Right lobe of liver (tissue), 6 donors: ENCODE results near the gene CRYBB1. TPM values are rescaled to one million over a fixed set of nuclear protein-coding genes. Genes with fewer than 3 reads are reported as not detected.

ENCODE experiments used
- ATAC-seq, 4 donors: fragments of 200-7000 bp; cut with Tn5 transposase; one replicate each; pipeline ENCODE4 v1.9.1; 2020; ENCODE audit warnings: mild to moderate bottlenecking in 4 of 4, moderate library complexity in 4 of 4
- DNase-seq, 3 donors: peaks; one replicate each; pipeline ENCODE4 v3.0.0-alpha.2; 2020
- H3K27ac ChIP-seq, 3 donors: fragments of 200-600 bp; one replicate each; pipeline ENCODE4 v1.8.0; 2022
- H3K27me3 ChIP-seq, 2 donors: fragments of 200-600 bp; one replicate each; pipeline ENCODE4 v1.8.0; 2022
- H3K36me3 ChIP-seq, 4 donors: fragments of 200-600 bp; sonication (generic) in 1 of 4; one replicate each; pipeline versions ENCODE4 v1.5.1 to v1.8.0; 2017 to 2022; ENCODE audit warnings: control low read depth in 1 of 4
- H3K4me1 ChIP-seq, 4 donors: fragments of 200-600 bp; sonication (generic) in 1 of 4; one replicate each; pipeline versions ENCODE4 v1.5.1 to v1.8.0; 2017 to 2022; ENCODE audit warnings: control low read depth in 1 of 4
- H3K4me3 ChIP-seq, 3 donors: fragments of 200-600 bp; one replicate each; pipeline ENCODE4 v1.8.0; 2022
- H3K9me3 ChIP-seq, 4 donors: fragments of 200-600 bp; sonication (generic) in 1 of 4; one replicate each; pipeline versions ENCODE4 v1.5.1 to v1.8.0; 2017 to 2022; ENCODE audit warnings: control low read depth in 1 of 4
- POLR2A ChIP-seq: fragments of 450-650 bp; IDR thresholded peaks from one replicate; pipeline ENCODE4 v1.6.1; 2017; ENCODE audit warnings: antibody characterized with exemption, mild to moderate bottlenecking
- WGBS: methylation state at CpG from one replicate; pipeline ENCODE4 v1.1.6; 2018; ENCODE audit warnings: low coverage, low lambda C conversion rate; ENCODE audit not compliant: insufficient coverage; ENCODE audit errors: missing lambda C conversion rate; 5-methylcytosine and 5-hydroxymethylcytosine counted together
- intact Hi-C, 2 donors: fragments of 100-400 bp; cut with DNase I; formaldehyde crosslinking; loops; one replicate each; pipeline versions ENCODE4 v1.11.2 to v1.14.1; 2022
- total RNA-seq, 6 experiments: library from RNA; depleted of rRNA in 2 of 6; stranded (reverse); fragments of >200 nt in 2 of 6; fragmentation: NEBNext Ultra II Directional in 3 of 6; extraction: Animal tissue kit (Norgen Biotek cat#: 25700) in 3 of 6; gene quantifications; one replicate each; pipeline versions ENCODE4 v1.1.0 to v1.2.4, GENCODE V29; 2016 to 2023
- TF ChIP-seq, protein P1 (sequence below), 4 donors: fragments of 200-600 bp in 3 of 4; fragments of 450-650 bp in 1 of 4; IDR thresholded peaks; one replicate each; pipeline versions ENCODE4 v1.5.1 to v1.8.0; 2016 to 2022; ENCODE audit warnings: antibody characterized with exemption in 4 of 4, mild to moderate bottlenecking in 2 of 4
- donor health status: DM: no; HTN: yes; CAD: no.
- donor health status: DM: no; HTN: no; CAD: no.
- donor health status: DM: no; HTN: no; CAD: no.
- donor health status: DM: no; HTN: yes; CAD: no.
- donor health status: DM: no; HTN: yes; CAD: no.

CRYBB1 gene
- total RNA-seq, 6 experiments from 2014 or later = 0.53 to 0.59 TPM; not detected in 4

DNA sequence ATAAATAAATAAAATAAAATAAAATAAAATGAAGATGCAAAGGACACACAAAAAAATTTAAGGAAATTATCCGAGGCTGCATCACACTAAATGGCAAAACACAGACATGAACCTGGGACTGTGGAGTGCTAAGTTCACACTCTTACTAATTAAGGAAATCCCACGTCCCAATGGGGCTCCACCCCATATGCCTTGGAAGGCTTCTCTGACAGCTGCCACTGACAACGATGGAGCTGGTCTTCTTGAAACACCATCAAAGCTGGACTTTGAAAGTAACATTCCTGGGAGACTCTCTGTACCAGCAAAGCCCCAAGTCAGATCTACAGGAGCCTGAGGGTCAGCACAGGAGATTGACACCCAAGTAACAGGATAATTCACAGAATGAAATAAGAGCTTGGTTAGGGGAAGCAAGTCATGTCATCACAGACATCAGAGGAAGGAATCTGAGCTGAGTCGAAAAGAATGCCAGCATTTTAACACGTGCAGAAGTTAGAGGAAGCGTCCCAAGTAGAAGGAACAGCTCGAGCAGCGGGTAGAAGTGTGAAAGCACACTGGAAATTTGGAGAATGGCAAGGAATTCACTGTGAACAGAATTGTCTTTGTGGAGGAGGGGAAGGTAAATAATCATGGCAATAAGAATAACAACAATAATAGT is 41.7 kb downstream of the CRYBB1 start:
- WGBS = 49% methylated on average over 7 of the region's 8 CpGs
- intact Hi-C loops = no loop called here

DNA sequence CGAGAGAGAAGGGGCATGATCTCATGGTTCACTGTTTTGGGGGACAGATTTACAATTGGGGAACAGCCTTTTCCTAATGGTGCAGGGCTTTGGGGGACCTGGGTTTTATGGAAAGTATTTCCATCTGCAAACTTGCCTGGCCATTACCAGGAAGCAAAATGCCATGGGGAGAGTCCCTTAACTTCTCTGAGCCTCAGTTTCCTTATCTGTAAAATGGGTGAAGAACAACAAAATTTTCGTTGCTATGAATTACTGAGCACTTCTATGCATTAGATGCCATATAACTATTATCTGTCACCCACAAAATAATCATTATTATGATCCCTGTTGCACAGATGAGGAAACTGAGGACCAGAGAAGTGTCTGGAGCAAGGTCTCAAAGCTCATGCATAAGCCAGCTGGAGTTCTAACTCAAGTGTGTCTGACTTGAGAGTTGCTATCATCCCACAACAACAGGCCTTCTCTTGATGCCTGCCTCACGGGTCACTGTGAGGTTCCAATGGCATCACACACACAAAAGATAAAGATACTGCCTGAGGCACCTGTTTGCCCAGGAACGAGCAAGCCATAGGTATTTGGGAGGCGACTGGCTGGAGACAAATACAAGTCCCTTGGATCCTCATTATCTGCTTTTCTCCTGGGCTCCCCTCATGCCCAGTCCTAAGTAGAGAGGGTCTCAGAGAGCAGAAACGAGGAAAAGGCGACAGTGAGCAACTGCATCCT is 43.7 kb downstream of the CRYBB1 start:
- Histone ChIP-seq H3K4me3 (no peak overlapping the region), H3K27me3 (no peaks in the 10 kb centered on the region), H3K27ac (no peak overlapping the region), H3K4me1 (peaks cover 0 to 16% (median 0%) of the 10 kb centered on the region in 4 donors), H3K36me3 (no peaks in the 10 kb centered on the region), H3K9me3 (no peaks in the 10 kb centered on the region)
- ATAC-seq = no peak
- no peak for DNase-seq
- intact Hi-C loops = no loop called here
- 73% methylated on average over 4 of the region's 7 CpGs for WGBS
- no peak for TF ChIP-seq POLR2A
- TF ChIP-seq, protein P1, sequence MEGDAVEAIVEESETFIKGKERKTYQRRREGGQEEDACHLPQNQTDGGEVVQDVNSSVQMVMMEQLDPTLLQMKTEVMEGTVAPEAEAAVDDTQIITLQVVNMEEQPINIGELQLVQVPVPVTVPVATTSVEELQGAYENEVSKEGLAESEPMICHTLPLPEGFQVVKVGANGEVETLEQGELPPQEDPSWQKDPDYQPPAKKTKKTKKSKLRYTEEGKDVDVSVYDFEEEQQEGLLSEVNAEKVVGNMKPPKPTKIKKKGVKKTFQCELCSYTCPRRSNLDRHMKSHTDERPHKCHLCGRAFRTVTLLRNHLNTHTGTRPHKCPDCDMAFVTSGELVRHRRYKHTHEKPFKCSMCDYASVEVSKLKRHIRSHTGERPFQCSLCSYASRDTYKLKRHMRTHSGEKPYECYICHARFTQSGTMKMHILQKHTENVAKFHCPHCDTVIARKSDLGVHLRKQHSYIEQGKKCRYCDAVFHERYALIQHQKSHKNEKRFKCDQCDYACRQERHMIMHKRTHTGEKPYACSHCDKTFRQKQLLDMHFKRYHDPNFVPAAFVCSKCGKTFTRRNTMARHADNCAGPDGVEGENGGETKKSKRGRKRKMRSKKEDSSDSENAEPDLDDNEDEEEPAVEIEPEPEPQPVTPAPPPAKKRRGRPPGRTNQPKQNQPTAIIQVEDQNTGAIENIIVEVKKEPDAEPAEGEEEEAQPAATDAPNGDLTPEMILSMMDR (IDR thresholded peaks at IDR 0.05) = no peak

More for the DNA sequence above, 41.7 kb downstream of the CRYBB1 start:
- H3K4me1 ChIP-seq = peaks cover 0 to 16% (median 0%) of the 10 kb centered on the region in 4 donors
- H3K9me3 ChIP-seq = no peaks in the 10 kb centered on the region
- DNase-seq = no peak
- no peak overlapping the region for H3K4me3 ChIP-seq
- TF ChIP-seq, protein P1 (IDR thresholded peaks at IDR 0.05) = no peak
- TF ChIP-seq POLR2A = no peak
- no peaks in the 10 kb centered on the region for H3K27me3 ChIP-seq
- peak in 2 of 4 donors; percentile 12 to 34 for ATAC-seq
- H3K27ac ChIP-seq = no peak overlapping the region
- H3K36me3 ChIP-seq = no peaks in the 10 kb centered on the region

DNA sequence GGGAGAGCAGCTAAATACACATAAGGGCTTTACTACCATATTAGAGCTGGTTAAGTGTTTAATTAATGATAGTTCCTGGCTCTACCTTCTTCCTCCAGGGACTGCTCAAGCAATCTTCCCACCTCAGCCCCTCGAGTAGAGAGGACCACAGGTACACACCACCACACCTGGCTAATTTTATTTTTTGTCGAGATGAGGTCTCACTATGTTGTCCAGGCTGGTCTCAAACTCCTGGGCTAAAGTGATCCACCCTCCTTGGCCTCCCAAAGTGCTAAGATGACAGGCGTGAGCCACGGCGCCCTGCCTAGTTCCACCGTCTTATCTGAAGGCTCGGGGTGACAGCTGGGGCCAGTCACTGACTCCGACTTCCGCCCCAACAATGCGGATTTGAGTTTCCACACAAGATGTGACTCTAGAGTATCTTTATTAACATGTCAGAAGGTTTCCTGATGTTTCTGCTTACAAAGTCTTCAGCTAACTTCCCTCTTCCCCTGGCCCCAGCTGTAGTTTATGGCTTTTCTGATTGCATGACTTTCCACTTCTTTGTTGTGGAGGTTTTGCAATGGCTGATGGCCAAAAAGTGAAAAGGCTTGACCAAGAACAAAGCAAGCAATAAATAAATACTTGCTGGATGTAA is 44.7 kb downstream of the CRYBB1 start:
- ATAC-seq (peak; percentile 54 to 83 (median 82)), DNase-seq (peak in 2 of 3 donors; percentile 72 to 74)
- H3K4me1 ChIP-seq = peaks cover 0 to 20% (median 0%) of the 10 kb centered on the region in 4 donors

DNA sequence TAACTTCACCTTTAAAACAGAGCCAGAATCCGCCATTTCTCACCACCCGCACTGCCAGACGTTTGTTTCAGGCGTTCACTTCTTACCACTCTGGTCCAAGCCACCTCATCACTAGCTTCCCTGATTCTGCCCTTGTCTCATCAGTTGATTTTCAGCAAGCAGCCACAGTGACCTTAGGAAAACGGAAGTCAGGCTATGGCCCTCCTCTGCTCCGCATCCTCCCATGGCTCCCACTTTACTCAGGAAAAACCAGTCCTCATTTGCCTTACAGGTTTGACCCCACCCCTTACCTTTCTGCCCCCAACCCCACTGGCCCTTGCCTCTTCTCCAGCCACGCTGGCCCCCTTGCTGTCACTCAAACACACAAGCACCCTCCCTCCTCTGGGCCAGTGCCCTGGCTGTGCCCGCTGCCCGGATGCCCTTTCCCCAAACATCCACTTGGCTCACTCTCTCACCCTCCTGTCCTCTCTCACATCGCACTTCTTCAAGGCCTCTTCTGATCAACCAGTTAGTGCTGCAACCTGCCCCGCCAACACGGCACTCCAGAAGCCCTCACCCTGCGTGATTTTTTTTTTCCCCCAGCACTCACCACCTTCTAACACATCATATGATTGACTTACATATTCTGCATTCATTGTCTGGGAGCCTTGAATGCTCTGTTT is 46.8 kb downstream of the CRYBB1 start:
- Histone ChIP-seq H3K9me3 (no peaks in the 10 kb centered on the region), H3K4me1 (peaks cover 0 to 17% (median 0%) of the 10 kb centered on the region in 4 donors), H3K36me3 (peaks cover 0 to 3% (median 0%) of the 10 kb centered on the region in 4 donors), H3K27ac (no peak overlapping the region), H3K27me3 (no peaks in the 10 kb centered on the region), H3K4me3 (no peak overlapping the region)
- WGBS = 74% methylated on average over 11 of the region's 13 CpGs
- no peak for DNase-seq
- peak in 1 of 4 donors; percentile 10 for ATAC-seq
- TF ChIP-seq, protein P1 (IDR thresholded peaks at IDR 0.05) = no peak
- TF ChIP-seq POLR2A = no peak
- intact Hi-C loops = no loop called here

More for the DNA sequence above, 44.7 kb downstream of the CRYBB1 start:
- intact Hi-C loops = no loop called here
- no peaks in the 10 kb centered on the region for H3K36me3 ChIP-seq
- TF ChIP-seq, protein P1 (IDR thresholded peaks at IDR 0.05) = no peak
- no peak for TF ChIP-seq POLR2A
- no peaks in the 10 kb centered on the region for H3K9me3 ChIP-seq
- H3K27me3 ChIP-seq = no peaks in the 10 kb centered on the region
- peak overlapping the region in 1 of 3 donors; percentile 14 for H3K27ac ChIP-seq
- 56% methylated on average over 6 of the region's 10 CpGs for WGBS
- H3K4me3 ChIP-seq = no peak overlapping the region
